Endometrial microvascular endothelial cells (primary cell): Measurements from ENCODE around the gene GPR160. TPM values are rescaled to one million over a fixed set of nuclear protein-coding genes. Genes with fewer than 3 reads are reported as not detected.

Source experiments
- in situ Hi-C: cut with HindIII; loops from 2 replicates; pipeline ENCODE4 v1.10.0; 2017; ENCODE audit warnings: low sequenced_read_pairs, low pct_unique_long_range_greater_than_20kb; ENCODE audit errors: inconsistent ontology term
- total RNA-seq: library from RNA; depleted of rRNA; stranded (reverse); fragments of >200 nt; gene quantifications from one replicate; pipeline ENCODE4 v1.2.3, GENCODE V29; 2015; ENCODE audit errors: inconsistent ontology term

The GPR160 gene
- total RNA-seq, 1 donor from 2014 or later, result 2.8 TPM

GRCh38 chr3:170058127-170058526 lies 20.3 kb downstream of the GPR160 start:
- in situ Hi-C loops, result no loop called here

GRCh38 chr3:170059447-170059846 lies 21.7 kb downstream of the GPR160 start:
- in situ Hi-C loops, result no loop called here

GRCh38 chr3:170062068-170062467 lies 24.3 kb downstream of the GPR160 start:
- in situ Hi-C loops, result no loop called here

- in situ Hi-C loops, result no loop called here
These were observed 25.0 kb downstream of the GPR160 start for GRCh38 chr3:170062769-170063168.

- in situ Hi-C loops, result no loop called here
These were observed 25.9 kb downstream of the GPR160 start for GRCh38 chr3:170063691-170064090.

- in situ Hi-C loops, result no loop called here
These were observed 26.3 kb downstream of the GPR160 start for GRCh38 chr3:170064108-170064507.

- in situ Hi-C loops, result no loop called here
These were observed 37.8 kb downstream of the GPR160 start for GRCh38 chr3:170075441-170076091.

- in situ Hi-C loops, result no loop called here
These were observed 39.0 kb downstream of the GPR160 start for GRCh38 chr3:170076715-170077238.

GRCh38 chr3:170077361-170077760 lies 39.6 kb downstream of the GPR160 start:
- in situ Hi-C loops, result no loop called here

- in situ Hi-C loops, result no loop called here
These were observed 41.0 kb downstream of the GPR160 start for GRCh38 chr3:170078620-170079281.

GRCh38 chr3:170079536-170080165 lies 41.9 kb downstream of the GPR160 start:
- in situ Hi-C loops, result no loop called here

GRCh38 chr3:170080605-170081004 lies 42.8 kb downstream of the GPR160 start:
- in situ Hi-C loops, result no loop called here

GRCh38 chr3:170081079-170081741 lies 43.4 kb downstream of the GPR160 start:
- in situ Hi-C loops, result no loop called here

- in situ Hi-C loops, result no loop called here
These were observed 45.5 kb downstream of the GPR160 start for GRCh38 chr3:170083343-170083742.

GRCh38 chr3:170085396-170085795 lies 47.6 kb downstream of the GPR160 start:
- in situ Hi-C loops, result no loop called here

- in situ Hi-C loops, result no loop called here
These were observed 52.2 kb downstream of the GPR160 start for GRCh38 chr3:170089862-170090600.

- in situ Hi-C loops, result no loop called here
These were observed 52.8 kb downstream of the GPR160 start for GRCh38 chr3:170090601-170090981.

GRCh38 chr3:170092907-170093306 lies 55.1 kb downstream of the GPR160 start:
- in situ Hi-C loops, result no loop called here

- in situ Hi-C loops, result no loop called here
These were observed 58.0 kb downstream of the GPR160 start for GRCh38 chr3:170095771-170096170.
